ENCODE data around the gene SLMAP.

SLMAP gene

GRCh38 chr3:57709559-57709958 lies 46.5 kb upstream of the SLMAP start:
- Histone ChIP-seq H3K9me2 (replicated peaks; ENCODE audit: insufficient read depth, low read length) (no peaks in the 10 kb centered on the region), H3K9ac (ENCODE audit: low read length) (no peak overlapping the region), H2AFZ (ENCODE audit: low read depth, low read length, severe bottlenecking) (peak overlapping the region; percentile 14), H3F3A (ENCODE audit: insufficient read depth) (no peaks in the 10 kb centered on the region), H3K4me2 (ENCODE audit: low read depth, low read length, poor library complexity, severe bottlenecking) (no peak overlapping the region), H3K79me2 (ENCODE audit: insufficient read depth, low read length) (no peaks in the 10 kb centered on the region), H3K4me3 (ENCODE audit: insufficient read depth, low read length, poor library complexity, severe bottlenecking) (no peak overlapping the region), H3K9me3 (ENCODE audit: insufficient read depth, low read length) (no peaks in the 10 kb centered on the region), H3K36me3 (ENCODE audit: low read length) (no peaks in the 10 kb centered on the region), H3K27ac (ENCODE audit: low read depth, low read length) (no peak overlapping the region), H3K27me3 (ENCODE audit: low read length) (no peaks in the 10 kb centered on the region), H4K20me1 (ENCODE audit: low read depth, low read length) (no peaks in the 10 kb centered on the region)
- TF ChIP-seq CTCF (IDR thresholded peaks at IDR 0.05; ENCODE audit: insufficient read depth, low read length, poor library complexity, severe bottlenecking) = no peak
- TF ChIP-seq EZH2phosphoT487 (conservative IDR thresholded peaks at IDR 0.05; ENCODE audit: low read length) = no peak

GRCh38 chr3:57715686-57716085 lies 40.4 kb upstream of the SLMAP start:
- H3K36me3 ChIP-seq (ENCODE audit: low read length) = no peaks in the 10 kb centered on the region
- no peak for TF ChIP-seq CTCF (IDR thresholded peaks at IDR 0.05; ENCODE audit: insufficient read depth, low read length, poor library complexity, severe bottlenecking)
- TF ChIP-seq EZH2phosphoT487 (conservative IDR thresholded peaks at IDR 0.05; ENCODE audit: low read length) = no peak
- no peaks in the 10 kb centered on the region for H3K27me3 ChIP-seq (ENCODE audit: low read length)
- no peak overlapping the region for H2AFZ ChIP-seq (ENCODE audit: low read depth, low read length, severe bottlenecking)
- no peak overlapping the region for H3K4me3 ChIP-seq (ENCODE audit: insufficient read depth, low read length, poor library complexity, severe bottlenecking)
- H3K9ac ChIP-seq (ENCODE audit: low read length) = no peak overlapping the region
- H3K27ac ChIP-seq (ENCODE audit: low read depth, low read length) = no peak overlapping the region
- H3F3A ChIP-seq (ENCODE audit: insufficient read depth) = no peaks in the 10 kb centered on the region
- no peaks in the 10 kb centered on the region for H3K9me2 ChIP-seq (replicated peaks; ENCODE audit: insufficient read depth, low read length)
- H4K20me1 ChIP-seq (ENCODE audit: low read depth, low read length) = no peaks in the 10 kb centered on the region
- no peaks in the 10 kb centered on the region for H3K9me3 ChIP-seq (ENCODE audit: insufficient read depth, low read length)
- no peaks in the 10 kb centered on the region for H3K79me2 ChIP-seq (ENCODE audit: insufficient read depth, low read length)
- no peak overlapping the region for H3K4me2 ChIP-seq (ENCODE audit: low read depth, low read length, poor library complexity, severe bottlenecking)

GRCh38 chr3:57717205-57717868 lies 38.8 kb upstream of the SLMAP start:
- Histone ChIP-seq H3F3A (ENCODE audit: insufficient read depth) (no peaks in the 10 kb centered on the region), H3K36me3 (ENCODE audit: low read length) (no peaks in the 10 kb centered on the region)
- no peak for TF ChIP-seq EZH2phosphoT487 (conservative IDR thresholded peaks at IDR 0.05; ENCODE audit: low read length)

GRCh38 chr3:57718118-57718517 lies 38.0 kb upstream of the SLMAP start:
- Histone ChIP-seq H3K4me3 (ENCODE audit: insufficient read depth, low read length, poor library complexity, severe bottlenecking) (no peak overlapping the region), H3K9me2 (replicated peaks; ENCODE audit: insufficient read depth, low read length) (no peaks in the 10 kb centered on the region), H3K27ac (ENCODE audit: low read depth, low read length) (no peak overlapping the region), H4K20me1 (ENCODE audit: low read depth, low read length) (no peaks in the 10 kb centered on the region), H3K9ac (ENCODE audit: low read length) (no peak overlapping the region), H3F3A (ENCODE audit: insufficient read depth) (no peaks in the 10 kb centered on the region), H2AFZ (ENCODE audit: low read depth, low read length, severe bottlenecking) (no peak overlapping the region), H3K9me3 (ENCODE audit: insufficient read depth, low read length) (no peaks in the 10 kb centered on the region), H3K4me2 (ENCODE audit: low read depth, low read length, poor library complexity, severe bottlenecking) (no peak overlapping the region), H3K79me2 (ENCODE audit: insufficient read depth, low read length) (no peaks in the 10 kb centered on the region), H3K36me3 (ENCODE audit: low read length) (no peaks in the 10 kb centered on the region), H3K27me3 (ENCODE audit: low read length) (no peaks in the 10 kb centered on the region)
- TF ChIP-seq CTCF (IDR thresholded peaks at IDR 0.05; ENCODE audit: insufficient read depth, low read length, poor library complexity, severe bottlenecking) (no peak), EZH2phosphoT487 (conservative IDR thresholded peaks at IDR 0.05; ENCODE audit: low read length) (no peak)

More at GRCh38 chr3:57717205-57717868, 38.8 kb upstream of the SLMAP start:
- Histone ChIP-seq H3K9me3 (ENCODE audit: insufficient read depth, low read length) (no peaks in the 10 kb centered on the region), H3K27me3 (ENCODE audit: low read length) (no peaks in the 10 kb centered on the region), H3K27ac (ENCODE audit: low read depth, low read length) (no peak overlapping the region), H3K4me3 (ENCODE audit: insufficient read depth, low read length, poor library complexity, severe bottlenecking) (no peak overlapping the region), H2AFZ (ENCODE audit: low read depth, low read length, severe bottlenecking) (no peak overlapping the region), H3K9ac (ENCODE audit: low read length) (no peak overlapping the region), H3K79me2 (ENCODE audit: insufficient read depth, low read length) (no peaks in the 10 kb centered on the region), H4K20me1 (ENCODE audit: low read depth, low read length) (no peaks in the 10 kb centered on the region), H3K9me2 (replicated peaks; ENCODE audit: insufficient read depth, low read length) (no peaks in the 10 kb centered on the region), H3K4me2 (ENCODE audit: low read depth, low read length, poor library complexity, severe bottlenecking) (no peak overlapping the region)
